Spleen (tissue), 7 donors: ENCODE results near the gene STK26.

Experiments
- POLR2A ChIP-seq, 3 donors: fragments of 450-650 bp; IDR thresholded peaks; one replicate each; pipeline ENCODE4 v1.5.1; 2017; ENCODE audit warnings: antibody characterized with exemption in 3 of 3, mild to moderate bottlenecking in 1 of 3
- POLR2AphosphoS5 ChIP-seq, 3 donors: sonication (generic); formaldehyde crosslinking; IDR thresholded peaks; one replicate each; pipeline ENCODE4 v1.5.1; 2017; ENCODE audit warnings: antibody characterized with exemption in 3 of 3
- TF ChIP-seq, protein P1 (sequence below), 11 experiments: fragments of 200-600 bp in 7 of 11; fragments of 450-650 bp in 4 of 11; sonication (generic) in 4 of 11; IDR thresholded peaks in 8 of 11; conservative IDR thresholded peaks in 3 of 11; 1 replicate in 7 of 11; 2 replicates in 4 of 11; pipeline versions ENCODE4 v1.4.0 to v1.8.0; 2016 to 2021; ENCODE audit warnings: antibody characterized with exemption in 11 of 11, inconsistent platforms in 4 of 11, mild to moderate bottlenecking in 1 of 11
- donor health status: DM: no; HTN: no; CAD: no; lungs with moderate emphysema.
- donor health status: DM: no; HTN: no; CAD: no.
- donor health status: DM: no; HTN: no; CAD: no.

DNA sequence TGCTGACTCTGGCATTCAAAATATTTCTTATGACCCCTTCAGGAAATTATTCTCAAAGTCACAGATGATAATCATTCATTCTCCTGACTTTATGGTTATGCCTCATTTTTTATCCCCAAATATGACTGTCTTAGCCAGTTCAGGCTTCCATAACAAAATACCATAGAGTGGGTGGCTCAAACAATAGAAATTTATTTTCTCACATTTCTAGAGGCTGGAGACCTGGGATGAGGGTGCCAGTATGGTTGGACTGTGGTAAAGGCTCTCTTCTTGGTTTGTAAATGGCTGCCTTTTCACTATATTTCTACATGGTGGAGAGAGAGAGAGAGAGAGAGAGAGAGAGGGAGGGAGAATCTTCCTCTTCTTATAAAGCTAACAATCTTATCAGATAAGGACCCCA, 84.2 kb downstream of the STK26 start:
- TF ChIP-seq POLR2A (IDR thresholded peaks at IDR 0.05), result no peak
- TF ChIP-seq, protein P1, sequence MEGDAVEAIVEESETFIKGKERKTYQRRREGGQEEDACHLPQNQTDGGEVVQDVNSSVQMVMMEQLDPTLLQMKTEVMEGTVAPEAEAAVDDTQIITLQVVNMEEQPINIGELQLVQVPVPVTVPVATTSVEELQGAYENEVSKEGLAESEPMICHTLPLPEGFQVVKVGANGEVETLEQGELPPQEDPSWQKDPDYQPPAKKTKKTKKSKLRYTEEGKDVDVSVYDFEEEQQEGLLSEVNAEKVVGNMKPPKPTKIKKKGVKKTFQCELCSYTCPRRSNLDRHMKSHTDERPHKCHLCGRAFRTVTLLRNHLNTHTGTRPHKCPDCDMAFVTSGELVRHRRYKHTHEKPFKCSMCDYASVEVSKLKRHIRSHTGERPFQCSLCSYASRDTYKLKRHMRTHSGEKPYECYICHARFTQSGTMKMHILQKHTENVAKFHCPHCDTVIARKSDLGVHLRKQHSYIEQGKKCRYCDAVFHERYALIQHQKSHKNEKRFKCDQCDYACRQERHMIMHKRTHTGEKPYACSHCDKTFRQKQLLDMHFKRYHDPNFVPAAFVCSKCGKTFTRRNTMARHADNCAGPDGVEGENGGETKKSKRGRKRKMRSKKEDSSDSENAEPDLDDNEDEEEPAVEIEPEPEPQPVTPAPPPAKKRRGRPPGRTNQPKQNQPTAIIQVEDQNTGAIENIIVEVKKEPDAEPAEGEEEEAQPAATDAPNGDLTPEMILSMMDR (IDR thresholded peaks at IDR 0.05 in 8 of 11, conservative IDR thresholded peaks at IDR 0.05 in 3 of 11), result no peak
- TF ChIP-seq POLR2AphosphoS5 (IDR thresholded peaks at IDR 0.05), result no peak
